Lower leg skin (tissue), 4 donors: ENCODE measurements around the gene UBA7. TPM values are rescaled to one million over a fixed set of nuclear protein-coding genes. Genes with fewer than 3 reads are reported as not detected.

Experiments used
- DNase-seq, 2 donors: peaks; one replicate each; pipeline ENCODE4 v3.0.0-alpha.2; 2019; ENCODE audit warnings: low spot score in 2 of 2
- H3K4me3 ChIP-seq: fragments of 200-600 bp; sonication (generic); 2 replicates; pipeline ENCODE4 v1.5.1; 2017; ENCODE audit warnings: mild to moderate bottlenecking, low read depth; ENCODE audit not compliant: poor library complexity, severe bottlenecking
- CTCF ChIP-seq, 3 donors: fragments of 450-650 bp; IDR thresholded peaks; one replicate each; pipeline ENCODE4 v1.5.1; 2016; ENCODE audit warnings: antibody characterized with exemption in 3 of 3, mild to moderate bottlenecking in 3 of 3, moderate library complexity in 2 of 3
- POLR2A ChIP-seq, 2 donors: fragments of 450-650 bp; IDR thresholded peaks; one replicate each; pipeline ENCODE4 v1.6.1; 2016 to 2017; ENCODE audit warnings: antibody characterized with exemption in 2 of 2, mild to moderate bottlenecking in 1 of 2, moderate library complexity in 1 of 2
- WGBS, 2 donors: methylation state at CpG; one replicate each; pipeline ENCODE4 v1.1.5; 2018; 5-methylcytosine and 5-hydroxymethylcytosine counted together
- intact Hi-C: fragments of 100-400 bp; cut with DNase I; formaldehyde crosslinking; loops from one replicate; pipeline ENCODE4 v1.15.0; 2023; ENCODE audit warnings: low total_unique reads
- total RNA-seq, 4 donors: library from RNA; depleted of rRNA; stranded (reverse); fragments of >200 nt; gene quantifications; one replicate each; pipeline ENCODE4 v1.1.0, GENCODE V29; 2016

UBA7 gene
- total RNA-seq, 4 donors from 2014 or later = 14.5 to 19.7 (median 18.2) TPM

GRCh38 chr3:49772703-49773102, 41.0 kb downstream of the UBA7 start:
- H3K4me3 ChIP-seq = no peak overlapping the region
- intact Hi-C loops = no loop called here
- DNase-seq = peak in 1 of 2 donors; percentile 9
- TF ChIP-seq CTCF (IDR thresholded peaks at IDR 0.05) = no peak
- no peak for TF ChIP-seq POLR2A (IDR thresholded peaks at IDR 0.05)
- 94 to 95% methylated on average over 2 of the region's 2 CpGs for WGBS, 2 donors

GRCh38 chr3:49771340-49771938, 42.3 kb downstream of the UBA7 start:
- WGBS, 2 donors = 68 to 73% methylated on average over 1 of the region's 1 CpG
- TF ChIP-seq CTCF (IDR thresholded peaks at IDR 0.05) (no peak), POLR2A (IDR thresholded peaks at IDR 0.05) (no peak)
- intact Hi-C loops = no loop called here
- DNase-seq = no peak
- H3K4me3 ChIP-seq = no peak overlapping the region

GRCh38 chr3:49769926-49770325, 43.8 kb downstream of the UBA7 start:
- peak in 1 of 2 donors; percentile 31 for DNase-seq
- intact Hi-C loops = no loop called here
- TF ChIP-seq CTCF (IDR thresholded peaks at IDR 0.05) (no peak), POLR2A (IDR thresholded peaks at IDR 0.05) (no peak)
- no peak overlapping the region for H3K4me3 ChIP-seq

- WGBS, 2 donors = 92 to 95% methylated on average over 3 of the region's 3 CpGs
- intact Hi-C loops = no loop called here
- DNase-seq = no peak
- no peak for TF ChIP-seq CTCF (IDR thresholded peaks at IDR 0.05)
- TF ChIP-seq POLR2A (IDR thresholded peaks at IDR 0.05) = no peak
- H3K4me3 ChIP-seq = no peak overlapping the region
Observed at GRCh38 chr3:49769286-49769915, 44.4 kb downstream of the UBA7 start.

- H3K4me3 ChIP-seq = no peak overlapping the region
- no peak for TF ChIP-seq POLR2A (IDR thresholded peaks at IDR 0.05)
- TF ChIP-seq CTCF (IDR thresholded peaks at IDR 0.05) = no peak
- intact Hi-C loops = no loop called here
- peak in 1 of 2 donors; percentile 17 for DNase-seq
- 95 to 99% methylated on average over 4 of the region's 4 CpGs for WGBS, 2 donors
Observed at GRCh38 chr3:49763981-49764380, 49.8 kb downstream of the UBA7 start.

- 86 to 93% methylated on average over 3 of the region's 3 CpGs for WGBS, 2 donors
Observed at GRCh38 chr3:49761661-49762060, 52.1 kb downstream of the UBA7 start.

More at GRCh38 chr3:49761661-49762060, 52.1 kb downstream of the UBA7 start:
- TF ChIP-seq CTCF (IDR thresholded peaks at IDR 0.05) (no peak), POLR2A (IDR thresholded peaks at IDR 0.05) (no peak)
- intact Hi-C loops = no loop called here
- peak in 1 of 2 donors; percentile 20 for DNase-seq
- no peak overlapping the region for H3K4me3 ChIP-seq
